GM12878 (cell line): Measurements from ENCODE around the gene MS4A2. TPM values are rescaled to one million over a fixed set of nuclear protein-coding genes. Genes with fewer than 3 reads are reported as not detected.

ENCODE experiments used
- ATAC-seq: fragments of 200-7000 bp; cut with Tn5 transposase; 3 replicates; pipeline ENCODE4 v1.9.1; 2020; ENCODE audit warnings: mild to moderate bottlenecking, moderate library complexity
- BruUV-seq: library from RNA; stranded (reverse); fragments of 400-500 nt; replicated peaks from 2 replicates; lab custom pipeline; 2021; lab: Mats Ljungman, UMichigan
- CTCF ChIA-PET: fragments of 300-600 bp; sonication (Branson Sonifier 250); formaldehyde crosslinking; extraction: SDS; loops from one replicate; lab custom pipeline; 2021; ENCODE audit warnings: inconsistent platforms; lab: Yijun Ruan, JAX
- POLR2A ChIA-PET: fragments of 350-600 bp; formaldehyde crosslinking; extraction: SDS; loops from one replicate; lab custom pipeline; 2021; ENCODE audit warnings: inconsistent platforms; lab: Charles Lee
- RAD21 ChIA-PET: fragments of 300-600 bp; sonication (Branson Sonifier 250); formaldehyde crosslinking; loops from one replicate; lab custom pipeline; 2023; ENCODE audit warnings: antibody characterized with exemption; ENCODE audit not compliant: unreplicated experiment; lab: Charles Lee
- SMC1A ChIA-PET: fragments of 300-600 bp; sonication (Branson Sonifier 250); formaldehyde crosslinking; loops from one replicate; lab custom pipeline; 2023; ENCODE audit not compliant: unreplicated experiment, uncharacterized antibody; lab: Charles Lee
- DNase-seq: peaks from one replicate; pipeline ENCODE4 v3.0.0-alpha.2; 2011; ENCODE audit warnings: low read depth, low spot score
- FAIRE-seq: peaks from 3 replicates; lab custom pipeline; 2011; peaks lifted over from hg19 to GRCh38; lab: Jason Lieb, UNC
- H2AFZ ChIP-seq: 2 replicates; pipeline ENCODE4 v1.6.0; 2011; ENCODE audit warnings: low read depth, low read length, control low read depth; ENCODE audit not compliant: control insufficient read depth
- H3K27ac ChIP-seq: 2 replicates; pipeline ENCODE4 v1.5.1; 2011; ENCODE audit warnings: control low read depth; ENCODE audit not compliant: control insufficient read depth, insufficient read depth
- H3K27me3 ChIP-seq, 2 experiments: replicated peaks in 1 of 2; 2 replicates each; pipeline versions ENCODE4 v1.6.0 to v1.6.1; 2011; ENCODE audit warnings: low read length in 1 of 2; ENCODE audit not compliant: control insufficient read depth in 2 of 2, insufficient read depth in 2 of 2
- H3K36me3 ChIP-seq, 2 experiments: 2 replicates each; pipeline ENCODE4 v1.5.1; 2011; ENCODE audit warnings: low read length in 1 of 2; ENCODE audit not compliant: control insufficient read depth in 2 of 2, insufficient read depth in 2 of 2
- H3K4me1 ChIP-seq: 2 replicates; pipeline ENCODE4 v1.6.1; 2011; ENCODE audit warnings: mild to moderate bottlenecking, low read length, moderate library complexity, mixed read lengths; ENCODE audit not compliant: control insufficient read depth, insufficient read depth
- H3K4me2 ChIP-seq: 2 replicates; pipeline ENCODE4 v1.6.0; 2011; ENCODE audit warnings: control low read depth; ENCODE audit not compliant: control insufficient read depth, insufficient read depth
- H3K4me3 ChIP-seq: fragments of 200-600 bp; sonication (generic); 2 replicates; pipeline ENCODE4 v1.5.1; 2016
- H3K79me2 ChIP-seq: 2 replicates; pipeline ENCODE4 v1.6.0; 2011; ENCODE audit warnings: low read length; ENCODE audit not compliant: control insufficient read depth, insufficient read depth
- H3K9ac ChIP-seq: 2 replicates; pipeline ENCODE4 v1.8.0; 2011; ENCODE audit warnings: low read length, control low read depth, mixed read lengths; ENCODE audit not compliant: control insufficient read depth, insufficient read depth
- H3K9me3 ChIP-seq: replicated peaks from 3 replicates; pipeline ENCODE4 v1.5.1; 2011; ENCODE audit warnings: mild to moderate bottlenecking, low read length; ENCODE audit not compliant: control insufficient read depth, insufficient read depth
- H4K20me1 ChIP-seq: 2 replicates; pipeline ENCODE4 v1.6.0; 2011; ENCODE audit not compliant: control insufficient read depth, insufficient read depth
- BCL11A ChIP-seq: IDR thresholded peaks from 2 replicates; pipeline ENCODE4 v1.6.1; 2011; ENCODE audit warnings: low read depth, low read length
- FOXM1 ChIP-seq: IDR thresholded peaks from 2 replicates; pipeline ENCODE4 v1.6.1; 2012; ENCODE audit warnings: low read depth, mild to moderate bottlenecking, inconsistent platforms, low read length, moderate library complexity
- RBBP5 ChIP-seq: fragments of 200-600 bp; sonication (generic); conservative IDR thresholded peaks from 2 replicates; pipeline ENCODE4 v1.6.1; 2016
- RELA ChIP-seq: fragments of 450-650 bp; IDR thresholded peaks from 2 replicates; pipeline ENCODE4 v1.8.0; 2014; ENCODE audit warnings: borderline replicate concordance; ENCODE audit not compliant: partially characterized antibody
- STAT3 ChIP-seq: IDR thresholded peaks from 2 replicates; pipeline ENCODE4 v1.6.1; 2011; ENCODE audit warnings: low read depth, low read length, improper control_type of control experiment
- TAF1 ChIP-seq: IDR thresholded peaks from 2 replicates; pipeline ENCODE4 v1.6.1; 2011; ENCODE audit warnings: mild to moderate bottlenecking, low read depth, low read length, borderline replicate concordance
- TCF7 ChIP-seq: IDR thresholded peaks from 2 replicates; pipeline ENCODE4 v1.6.1; 2014; ENCODE audit warnings: antibody characterized with exemption, borderline replicate concordance
- WGBS: methylation state at CpG from one replicate; pipeline ENCODE4 v1.1.6; 2016; ENCODE audit warnings: low lambda C conversion rate; ENCODE audit not compliant: insufficient replicate concordance, insufficient coverage; ENCODE audit errors: missing lambda C conversion rate; 5-methylcytosine and 5-hydroxymethylcytosine counted together
- in situ Hi-C: fragments of 300-500 bp; cut with MboI; formaldehyde crosslinking; loops from 9 replicates; pipeline ENCODE4 v1.14.3; 2018; ENCODE audit warnings: mixed read lengths
- intact Hi-C: fragments of 100-400 bp; cut with micrococcal nuclease; formaldehyde crosslinking; loops from one replicate; pipeline ENCODE4 v1.14.2; 2022; ENCODE audit not compliant: unreplicated experiment
- polyA plus RNA-seq, 11 experiments: library from polyadenylated mRNA; depleted of rRNA in 4 of 11; unstranded in 6 of 11; stranded (reverse) in 5 of 11; fragments of >200 nt; fragmentation: Nextera tagmentation in 4 of 11; fragmentation: Illumina TruSeq in 1 of 11; extraction: Ambion mirVana in 4 of 11; extraction: Trizol in 1 of 11; gene quantifications; 1 replicate in 1 of 11; 2 replicates in 10 of 11; pipeline versions ENCODE4 v1.2.1 to v1.2.3, GENCODE V29; 2011 to 2016; ENCODE audit warnings: inconsistent platforms in 2 of 11, missing spikeins in 2 of 11, low read depth in 1 of 11
- total RNA-seq, 4 experiments: library from RNA; depleted of rRNA in 3 of 4; stranded (reverse); fragments of >200 nt in 3 of 4; fragmentation: Illumina TruSeq in 1 of 4; extraction: Trizol in 1 of 4; gene quantifications; 2 replicates each; pipeline versions ENCODE4 v1.2.1 to v1.2.3, GENCODE V29; 2013 to 2021
- TF ChIP-seq, protein P1 (sequence below): fragments of 450-650 bp; IDR thresholded peaks from 2 replicates; pipeline ENCODE4 v1.6.1; 2017; ENCODE audit warnings: mild to moderate bottlenecking, moderate library complexity
- TF ChIP-seq, protein P2 (sequence below): fragments of 450-650 bp; IDR thresholded peaks from 2 replicates; pipeline ENCODE4 v1.6.1; 2018; ENCODE audit warnings: borderline replicate concordance, mild to moderate bottlenecking; ENCODE audit not compliant: partially characterized antibody
- TF ChIP-seq, protein P3 (sequence below): fragments of 450-650 bp; IDR thresholded peaks from 2 replicates; pipeline ENCODE4 v1.6.1; 2017; ENCODE audit warnings: mild to moderate bottlenecking, moderate library complexity

The MS4A2 gene
- total and polyA plus RNA-seq, 10 of the 15 experiments (the other 5 are each of a cell fraction or from before 2014, with no cell fraction given): not detected

DNA sequence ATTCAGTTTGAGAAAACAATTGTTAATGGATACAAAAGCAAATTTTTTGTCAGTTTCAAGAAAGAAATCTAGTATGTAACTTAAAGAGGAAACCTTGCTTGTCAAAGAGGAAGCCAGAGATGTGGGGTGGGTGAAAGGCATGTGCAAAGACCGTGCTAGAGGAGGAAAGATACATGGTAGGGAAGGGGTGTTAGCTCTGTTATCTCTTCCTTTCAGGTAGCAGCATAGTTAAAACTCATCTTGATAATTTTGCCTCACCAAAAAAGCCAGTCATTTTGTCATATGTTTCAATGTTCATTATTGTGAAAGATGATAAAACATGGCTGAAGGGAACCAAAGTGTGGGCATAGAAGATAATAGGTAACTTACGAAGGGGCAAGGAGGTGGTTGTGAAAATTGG, 2.6 kb upstream of the MS4A2 start (continued):
- TF ChIP-seq RBBP5 (no peak), RELA (no peak), TAF1 (no peak), FOXM1 (no peak)
- TF ChIP-seq, protein P1, sequence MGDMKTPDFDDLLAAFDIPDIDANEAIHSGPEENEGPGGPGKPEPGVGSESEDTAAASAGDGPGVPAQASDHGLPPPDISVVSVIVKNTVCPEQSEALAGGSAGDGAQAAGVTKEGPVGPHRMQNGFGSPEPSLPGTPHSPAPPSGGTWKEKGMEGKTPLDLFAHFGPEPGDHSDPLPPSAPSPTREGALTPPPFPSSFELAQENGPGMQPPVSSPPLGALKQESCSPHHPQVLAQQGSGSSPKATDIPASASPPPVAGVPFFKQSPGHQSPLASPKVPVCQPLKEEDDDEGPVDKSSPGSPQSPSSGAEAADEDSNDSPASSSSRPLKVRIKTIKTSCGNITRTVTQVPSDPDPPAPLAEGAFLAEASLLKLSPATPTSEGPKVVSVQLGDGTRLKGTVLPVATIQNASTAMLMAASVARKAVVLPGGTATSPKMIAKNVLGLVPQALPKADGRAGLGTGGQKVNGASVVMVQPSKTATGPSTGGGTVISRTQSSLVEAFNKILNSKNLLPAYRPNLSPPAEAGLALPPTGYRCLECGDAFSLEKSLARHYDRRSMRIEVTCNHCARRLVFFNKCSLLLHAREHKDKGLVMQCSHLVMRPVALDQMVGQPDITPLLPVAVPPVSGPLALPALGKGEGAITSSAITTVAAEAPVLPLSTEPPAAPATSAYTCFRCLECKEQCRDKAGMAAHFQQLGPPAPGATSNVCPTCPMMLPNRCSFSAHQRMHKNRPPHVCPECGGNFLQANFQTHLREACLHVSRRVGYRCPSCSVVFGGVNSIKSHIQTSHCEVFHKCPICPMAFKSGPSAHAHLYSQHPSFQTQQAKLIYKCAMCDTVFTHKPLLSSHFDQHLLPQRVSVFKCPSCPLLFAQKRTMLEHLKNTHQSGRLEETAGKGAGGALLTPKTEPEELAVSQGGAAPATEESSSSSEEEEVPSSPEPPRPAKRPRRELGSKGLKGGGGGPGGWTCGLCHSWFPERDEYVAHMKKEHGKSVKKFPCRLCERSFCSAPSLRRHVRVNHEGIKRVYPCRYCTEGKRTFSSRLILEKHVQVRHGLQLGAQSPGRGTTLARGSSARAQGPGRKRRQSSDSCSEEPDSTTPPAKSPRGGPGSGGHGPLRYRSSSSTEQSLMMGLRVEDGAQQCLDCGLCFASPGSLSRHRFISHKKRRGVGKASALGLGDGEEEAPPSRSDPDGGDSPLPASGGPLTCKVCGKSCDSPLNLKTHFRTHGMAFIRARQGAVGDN: no peak
- TF ChIP-seq, protein P2, sequence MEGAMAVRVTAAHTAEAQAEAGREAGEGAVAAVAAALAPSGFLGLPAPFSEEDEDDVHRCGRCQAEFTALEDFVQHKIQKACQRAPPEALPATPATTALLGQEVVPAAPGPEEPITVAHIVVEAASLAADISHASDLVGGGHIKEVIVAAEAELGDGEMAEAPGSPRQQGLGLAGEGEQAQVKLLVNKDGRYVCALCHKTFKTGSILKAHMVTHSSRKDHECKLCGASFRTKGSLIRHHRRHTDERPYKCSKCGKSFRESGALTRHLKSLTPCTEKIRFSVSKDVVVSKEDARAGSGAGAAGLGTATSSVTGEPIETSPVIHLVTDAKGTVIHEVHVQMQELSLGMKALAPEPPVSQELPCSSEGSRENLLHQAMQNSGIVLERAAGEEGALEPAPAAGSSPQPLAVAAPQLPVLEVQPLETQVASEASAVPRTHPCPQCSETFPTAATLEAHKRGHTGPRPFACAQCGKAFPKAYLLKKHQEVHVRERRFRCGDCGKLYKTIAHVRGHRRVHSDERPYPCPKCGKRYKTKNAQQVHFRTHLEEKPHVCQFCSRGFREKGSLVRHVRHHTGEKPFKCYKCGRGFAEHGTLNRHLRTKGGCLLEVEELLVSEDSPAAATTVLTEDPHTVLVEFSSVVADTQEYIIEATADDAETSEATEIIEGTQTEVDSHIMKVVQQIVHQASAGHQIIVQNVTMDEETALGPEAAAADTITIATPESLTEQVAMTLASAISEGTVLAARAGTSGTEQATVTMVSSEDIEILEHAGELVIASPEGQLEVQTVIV: no peak

DNA sequence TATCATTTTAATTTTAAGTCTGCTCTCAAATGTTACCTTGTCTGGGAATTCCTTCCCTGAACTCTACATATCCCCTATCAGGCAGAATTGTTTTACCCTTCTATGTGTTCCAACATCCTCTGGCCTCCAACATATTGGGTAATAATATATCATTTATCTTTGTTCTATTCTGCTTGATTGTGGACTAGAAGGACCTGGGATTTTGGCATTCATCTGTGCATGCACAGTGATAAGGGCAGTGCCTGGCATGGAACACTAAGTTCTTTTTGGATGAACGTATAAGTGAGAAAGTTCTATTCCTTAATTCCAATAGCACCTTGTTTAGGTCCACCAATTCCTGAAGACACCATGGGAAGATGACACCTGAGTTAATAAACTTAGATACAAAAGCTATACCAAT, 1.2 kb upstream of the MS4A2 start:
- TF ChIP-seq BCL11A: no peak
- TF ChIP-seq TCF7: no peak
- TF ChIP-seq, protein P3, sequence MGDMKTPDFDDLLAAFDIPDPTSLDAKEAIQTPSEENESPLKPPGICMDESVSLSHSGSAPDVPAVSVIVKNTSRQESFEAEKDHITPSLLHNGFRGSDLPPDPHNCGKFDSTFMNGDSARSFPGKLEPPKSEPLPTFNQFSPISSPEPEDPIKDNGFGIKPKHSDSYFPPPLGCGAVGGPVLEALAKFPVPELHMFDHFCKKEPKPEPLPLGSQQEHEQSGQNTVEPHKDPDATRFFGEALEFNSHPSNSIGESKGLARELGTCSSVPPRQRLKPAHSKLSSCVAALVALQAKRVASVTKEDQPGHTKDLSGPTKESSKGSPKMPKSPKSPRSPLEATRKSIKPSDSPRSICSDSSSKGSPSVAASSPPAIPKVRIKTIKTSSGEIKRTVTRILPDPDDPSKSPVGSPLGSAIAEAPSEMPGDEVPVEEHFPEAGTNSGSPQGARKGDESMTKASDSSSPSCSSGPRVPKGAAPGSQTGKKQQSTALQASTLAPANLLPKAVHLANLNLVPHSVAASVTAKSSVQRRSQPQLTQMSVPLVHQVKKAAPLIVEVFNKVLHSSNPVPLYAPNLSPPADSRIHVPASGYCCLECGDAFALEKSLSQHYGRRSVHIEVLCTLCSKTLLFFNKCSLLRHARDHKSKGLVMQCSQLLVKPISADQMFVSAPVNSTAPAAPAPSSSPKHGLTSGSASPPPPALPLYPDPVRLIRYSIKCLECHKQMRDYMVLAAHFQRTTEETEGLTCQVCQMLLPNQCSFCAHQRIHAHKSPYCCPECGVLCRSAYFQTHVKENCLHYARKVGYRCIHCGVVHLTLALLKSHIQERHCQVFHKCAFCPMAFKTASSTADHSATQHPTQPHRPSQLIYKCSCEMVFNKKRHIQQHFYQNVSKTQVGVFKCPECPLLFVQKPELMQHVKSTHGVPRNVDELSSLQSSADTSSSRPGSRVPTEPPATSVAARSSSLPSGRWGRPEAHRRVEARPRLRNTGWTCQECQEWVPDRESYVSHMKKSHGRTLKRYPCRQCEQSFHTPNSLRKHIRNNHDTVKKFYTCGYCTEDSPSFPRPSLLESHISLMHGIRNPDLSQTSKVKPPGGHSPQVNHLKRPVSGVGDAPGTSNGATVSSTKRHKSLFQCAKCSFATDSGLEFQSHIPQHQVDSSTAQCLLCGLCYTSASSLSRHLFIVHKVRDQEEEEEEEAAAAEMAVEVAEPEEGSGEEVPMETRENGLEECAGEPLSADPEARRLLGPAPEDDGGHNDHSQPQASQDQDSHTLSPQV: no peak
- TF ChIP-seq RBBP5: no peak
- no peak for TF ChIP-seq STAT3
- no peaks in the 10 kb centered on the region for H3K27me3 ChIP-seq
- BruUV-seq: no TSS peak
- ChIA-PET POLR2A (no interaction called here), CTCF (interaction anchor here (1.5 kb wide), 1 partner anchor 164 kb away, joined by 4 read pairs; no protein-coding TSS in a partner anchor), RAD21 (no interaction called here), SMC1A (interaction anchor here (1.6 kb wide), 1 partner anchor 11 kb away, joined by 3 read pairs; no protein-coding TSS in a partner anchor)
- H3K27ac ChIP-seq: no peak overlapping the region
- DNase-seq (no peak), ATAC-seq (no peak), FAIRE-seq (no peak)
- H3K9me3 ChIP-seq: no peaks in the 10 kb centered on the region
- H3K4me1 ChIP-seq: no peaks in the 10 kb centered on the region
- no peaks in the 10 kb centered on the region for H3K36me3 ChIP-seq
- intact Hi-C loops (no loop called here), in situ Hi-C loops (no loop called here)
- no peak overlapping the region for H2AFZ ChIP-seq
- H3K4me3 ChIP-seq: no peak overlapping the region
- WGBS: 0% methylated on average over 1 of the region's 1 CpG
- H3K79me2 ChIP-seq: no peaks in the 10 kb centered on the region
- no peak overlapping the region for H3K4me2 ChIP-seq
- no peak overlapping the region for H3K9ac ChIP-seq
- no peaks in the 10 kb centered on the region for H4K20me1 ChIP-seq
